Left ventricle myocardium inferior (tissue), 1 donor: ENCODE measurements around the gene UST. TPM values are rescaled to one million over a fixed set of nuclear protein-coding genes. Genes with fewer than 3 reads are reported as not detected.
A peak's percentile ranks its signal among the peaks of the same experiment; 100 is the strongest.
"Not testable (repeated sequence)": the region's sequence is repeated elsewhere in the genome, so short reads cannot be mapped to it uniquely, and the experiment has no call there.

Experiments
- DNase-seq: peaks from one replicate; pipeline ENCODE4 v3.0.0-alpha.2; 2020
- H3K27ac ChIP-seq: fragments of 200-600 bp; replicated peaks from 2 replicates; pipeline ENCODE4 v1.8.0; 2021
- H3K27me3 ChIP-seq: fragments of 200-600 bp; 2 replicates; pipeline ENCODE4 v1.8.0; 2021; ENCODE audit warnings: low read depth
- H3K36me3 ChIP-seq: fragments of 200-600 bp; 2 replicates; pipeline ENCODE4 v1.8.0; 2021
- H3K4me1 ChIP-seq: fragments of 200-600 bp; 2 replicates; pipeline ENCODE4 v1.8.0; 2021
- H3K4me3 ChIP-seq: fragments of 200-600 bp; 2 replicates; pipeline ENCODE4 v1.8.0; 2021; ENCODE audit warnings: mild to moderate bottlenecking, moderate library complexity
- H3K9me3 ChIP-seq: fragments of 200-600 bp; replicated peaks from 2 replicates; pipeline ENCODE4 v1.8.0; 2021
- CTCF ChIP-seq: fragments of 200-600 bp; IDR thresholded peaks from 2 replicates; pipeline ENCODE4 v1.8.0; 2021; ENCODE audit warnings: antibody characterized with exemption, mild to moderate bottlenecking, borderline replicate concordance
- intact Hi-C: fragments of 100-400 bp; cut with micrococcal nuclease; formaldehyde crosslinking; loops from one replicate; pipeline ENCODE4 v1.11.0; 2022
- total RNA-seq: library from RNA; stranded (reverse); fragmentation: NEBNext Ultra II Directional; extraction: Animal tissue kit (Norgen Biotek cat#: 25700); gene quantifications from one replicate; pipeline ENCODE4 v1.2.1, GENCODE V29; 2021
- donor health status: DM: no; HTN: yes; CAD: no; lungs with severe emphysema.

The UST gene
- total RNA-seq, 1 donor from 2014 or later, result 3.3 TPM

- intact Hi-C loops, result no loop called here
- TF ChIP-seq CTCF, result no peak
Measured at GRCh38 chr6:148751793-148752170, 5.0 kb downstream of the UST start.

GRCh38 chr6:148755379-148755778 is 8.5 kb downstream of the UST start:
- DNase-seq, H3K4me1 ChIP-seq, H3K27me3 ChIP-seq, intact Hi-C loops, H3K9me3 ChIP-seq, H3K4me3 ChIP-seq, H3K27ac ChIP-seq, H3K36me3 ChIP-seq: not testable (repeated sequence)

More at GRCh38 chr6:148751793-148752170, 5.0 kb downstream of the UST start:
- DNase-seq, result no peak
- Histone ChIP-seq H3K27me3 (peaks cover 14% of the 10 kb centered on the region), H3K4me1 (peaks cover 11% of the 10 kb centered on the region), H3K27ac (no peak overlapping the region), H3K4me3 (no peak overlapping the region), H3K9me3 (no peaks in the 10 kb centered on the region), H3K36me3 (no peaks in the 10 kb centered on the region)

GRCh38 chr6:148757944-148758480 is 11.2 kb downstream of the UST start:
- H3K9me3 ChIP-seq, result no peaks in the 10 kb centered on the region
- H3K36me3 ChIP-seq, result no peaks in the 10 kb centered on the region
- H3K4me1 ChIP-seq, result peaks cover 27% of the 10 kb centered on the region
- no peaks in the 10 kb centered on the region for H3K27me3 ChIP-seq
- intact Hi-C loops, result no loop called here
- H3K4me3 ChIP-seq, result no peak overlapping the region
- H3K27ac ChIP-seq, result no peak overlapping the region
- no peak for TF ChIP-seq CTCF
- DNase-seq, result no peak

- intact Hi-C loops, result no loop called here
- H3K4me3 ChIP-seq, result no peak overlapping the region
- peaks cover under 1% of the 10 kb centered on the region for H3K9me3 ChIP-seq
- peaks cover 27% of the 10 kb centered on the region for H3K4me1 ChIP-seq
- H3K36me3 ChIP-seq, result no peaks in the 10 kb centered on the region
- no peak for TF ChIP-seq CTCF
- H3K27me3 ChIP-seq, result no peaks in the 10 kb centered on the region
- no peak overlapping the region for H3K27ac ChIP-seq
- no peak for DNase-seq
Measured at GRCh38 chr6:148758492-148758891, 11.7 kb downstream of the UST start.

- Histone ChIP-seq H3K4me1 (peaks cover 27% of the 10 kb centered on the region), H3K27me3 (no peaks in the 10 kb centered on the region), H3K27ac (peak overlapping the region; percentile 57), H3K36me3 (no peaks in the 10 kb centered on the region), H3K4me3 (peak overlapping the region; percentile 47), H3K9me3 (peaks cover 4% of the 10 kb centered on the region)
- no peak for TF ChIP-seq CTCF
- no peak for DNase-seq
- intact Hi-C loops, result no loop called here
Measured at GRCh38 chr6:148760258-148760534, 13.4 kb downstream of the UST start.

GRCh38 chr6:148760568-148761526 is 14.0 kb downstream of the UST start:
- intact Hi-C loops, result no loop called here
- Histone ChIP-seq H3K36me3 (no peaks in the 10 kb centered on the region), H3K4me3 (peak overlapping the region; percentile 47), H3K27ac (peak overlapping the region; percentile 57), H3K27me3 (no peaks in the 10 kb centered on the region), H3K9me3 (peaks cover 4% of the 10 kb centered on the region), H3K4me1 (peaks cover 27% of the 10 kb centered on the region)
- DNase-seq, result peak; percentile 63
- no peak for TF ChIP-seq CTCF
